Neural cell (in vitro differentiated cells): ENCODE measurements around the gene TPI1.

Experiments
- MXI1 ChIP-seq: fragments of 450-650 bp; conservative IDR thresholded peaks from 2 replicates; pipeline ENCODE4 v1.6.1; 2014; ENCODE audit warnings: antibody characterized with exemption, mild to moderate bottlenecking; ENCODE audit not compliant: poor library complexity, severe bottlenecking
- POLR2AphosphoS5 ChIP-seq: IDR thresholded peaks from 2 replicates; pipeline ENCODE4 v1.6.1; 2012

GRCh38 chr12:6838854-6839253 lies 28.5 kb upstream of the TPI1 start:
- TF ChIP-seq POLR2AphosphoS5 (no peak), MXI1 (no peak)
